Rectal smooth muscle tissue (tissue), 1 donor: ENCODE data around the gene SLC18A2.

ENCODE experiments used
- H3K27ac ChIP-seq: one replicate; pipeline ENCODE4 v1.7.0; 2013; ENCODE audit warnings: low read depth, low read length, inconsistent platforms
- H3K27me3 ChIP-seq: one replicate; pipeline ENCODE4 v1.7.0; 2013; ENCODE audit warnings: low read length; ENCODE audit not compliant: control insufficient read depth, insufficient read depth
- H3K36me3 ChIP-seq: one replicate; pipeline ENCODE4 v1.7.0; 2013; ENCODE audit warnings: low read length; ENCODE audit not compliant: control insufficient read depth, insufficient read depth
- H3K4me1 ChIP-seq: one replicate; pipeline ENCODE4 v1.7.0; 2013; ENCODE audit warnings: low read length; ENCODE audit not compliant: control insufficient read depth, insufficient read depth
- H3K4me3 ChIP-seq: one replicate; pipeline ENCODE4 v1.7.0; 2013; ENCODE audit warnings: low read length
- H3K9ac ChIP-seq: one replicate; pipeline ENCODE4 v1.7.0; 2013; ENCODE audit warnings: low read length

Gene SLC18A2

GRCh38 chr10:117257721-117258120 is 16.8 kb downstream of the SLC18A2 start:
- H3K4me1 ChIP-seq = no peaks in the 10 kb centered on the region
- no peaks in the 10 kb centered on the region for H3K27me3 ChIP-seq
- no peak overlapping the region for H3K4me3 ChIP-seq
- no peak overlapping the region for H3K27ac ChIP-seq
- no peaks in the 10 kb centered on the region for H3K36me3 ChIP-seq
- no peak overlapping the region for H3K9ac ChIP-seq

GRCh38 chr10:117259279-117259678 is 18.4 kb downstream of the SLC18A2 start:
- H3K4me3 ChIP-seq = no peak overlapping the region
- no peak overlapping the region for H3K27ac ChIP-seq

GRCh38 chr10:117260084-117260483 is 19.2 kb downstream of the SLC18A2 start:
- Histone ChIP-seq H3K27ac (no peak overlapping the region), H3K27me3 (no peaks in the 10 kb centered on the region)

More at GRCh38 chr10:117259279-117259678, 18.4 kb downstream of the SLC18A2 start:
- Histone ChIP-seq H3K9ac (no peak overlapping the region), H3K4me1 (no peaks in the 10 kb centered on the region), H3K36me3 (no peaks in the 10 kb centered on the region), H3K27me3 (no peaks in the 10 kb centered on the region)

GRCh38 chr10:117261501-117261900 is 20.6 kb downstream of the SLC18A2 start:
- Histone ChIP-seq H3K27me3 (no peaks in the 10 kb centered on the region), H3K4me1 (no peaks in the 10 kb centered on the region), H3K27ac (no peak overlapping the region), H3K9ac (no peak overlapping the region), H3K4me3 (no peak overlapping the region), H3K36me3 (no peaks in the 10 kb centered on the region)

More at GRCh38 chr10:117260084-117260483, 19.2 kb downstream of the SLC18A2 start:
- H3K4me1 ChIP-seq = no peaks in the 10 kb centered on the region
- no peak overlapping the region for H3K4me3 ChIP-seq
- H3K36me3 ChIP-seq = no peaks in the 10 kb centered on the region
- no peak overlapping the region for H3K9ac ChIP-seq

GRCh38 chr10:117262291-117262902 is 21.5 kb downstream of the SLC18A2 start:
- Histone ChIP-seq H3K36me3 (no peaks in the 10 kb centered on the region), H3K9ac (no peak overlapping the region), H3K4me3 (no peak overlapping the region), H3K4me1 (no peaks in the 10 kb centered on the region), H3K27me3 (no peaks in the 10 kb centered on the region), H3K27ac (no peak overlapping the region)

- Histone ChIP-seq H3K27me3 (no peaks in the 10 kb centered on the region), H3K36me3 (no peaks in the 10 kb centered on the region), H3K27ac (no peak overlapping the region), H3K4me3 (no peak overlapping the region), H3K9ac (no peak overlapping the region), H3K4me1 (no peaks in the 10 kb centered on the region)
Measured at GRCh38 chr10:117262903-117263293, 22.0 kb downstream of the SLC18A2 start.

- H3K27me3 ChIP-seq = no peaks in the 10 kb centered on the region
- H3K36me3 ChIP-seq = no peaks in the 10 kb centered on the region
- H3K4me3 ChIP-seq = no peak overlapping the region
- no peaks in the 10 kb centered on the region for H3K4me1 ChIP-seq
- H3K27ac ChIP-seq = no peak overlapping the region
- H3K9ac ChIP-seq = no peak overlapping the region
Measured at GRCh38 chr10:117264782-117265181, 23.9 kb downstream of the SLC18A2 start.

GRCh38 chr10:117266400-117266799 is 25.5 kb downstream of the SLC18A2 start:
- Histone ChIP-seq H3K9ac (no peak overlapping the region), H3K27me3 (no peaks in the 10 kb centered on the region), H3K4me3 (no peak overlapping the region), H3K4me1 (no peaks in the 10 kb centered on the region), H3K27ac (no peak overlapping the region), H3K36me3 (no peaks in the 10 kb centered on the region)

GRCh38 chr10:117266812-117267211 is 25.9 kb downstream of the SLC18A2 start:
- H3K9ac ChIP-seq = no peak overlapping the region
- H3K36me3 ChIP-seq = no peaks in the 10 kb centered on the region
- H3K4me3 ChIP-seq = no peak overlapping the region
- no peaks in the 10 kb centered on the region for H3K27me3 ChIP-seq
- H3K4me1 ChIP-seq = no peaks in the 10 kb centered on the region
- H3K27ac ChIP-seq = no peak overlapping the region

GRCh38 chr10:117268258-117268657 is 27.3 kb downstream of the SLC18A2 start:
- Histone ChIP-seq H3K9ac (no peak overlapping the region), H3K27ac (no peak overlapping the region), H3K4me3 (no peak overlapping the region), H3K4me1 (no peaks in the 10 kb centered on the region), H3K27me3 (no peaks in the 10 kb centered on the region), H3K36me3 (no peaks in the 10 kb centered on the region)

GRCh38 chr10:117268907-117269306 is 28.0 kb downstream of the SLC18A2 start:
- no peaks in the 10 kb centered on the region for H3K36me3 ChIP-seq
- H3K27me3 ChIP-seq = no peaks in the 10 kb centered on the region
- no peak overlapping the region for H3K4me3 ChIP-seq
- no peaks in the 10 kb centered on the region for H3K4me1 ChIP-seq
- no peak overlapping the region for H3K27ac ChIP-seq
- no peak overlapping the region for H3K9ac ChIP-seq

GRCh38 chr10:117271427-117271826 is 30.5 kb downstream of the SLC18A2 start:
- H3K27ac ChIP-seq = no peak overlapping the region
- no peaks in the 10 kb centered on the region for H3K36me3 ChIP-seq
- no peak overlapping the region for H3K4me3 ChIP-seq
- no peaks in the 10 kb centered on the region for H3K27me3 ChIP-seq
- no peaks in the 10 kb centered on the region for H3K4me1 ChIP-seq
- no peak overlapping the region for H3K9ac ChIP-seq
